IPS-18c (cell line): ENCODE data around the gene PSMD3.

ENCODE experiments used
- H3K4me3 ChIP-seq: 2 replicates; pipeline ENCODE4 v1.7.0; 2013; ENCODE audit warnings: low read depth, mild to moderate bottlenecking, low read length, moderate library complexity; ENCODE audit not compliant: insufficient read depth
- H3K9me3 ChIP-seq: one replicate; pipeline ENCODE4 v1.6.1; 2013; ENCODE audit warnings: mild to moderate bottlenecking, low read length, moderate library complexity; ENCODE audit not compliant: control insufficient read depth, insufficient read depth

The PSMD3 gene

DNA sequence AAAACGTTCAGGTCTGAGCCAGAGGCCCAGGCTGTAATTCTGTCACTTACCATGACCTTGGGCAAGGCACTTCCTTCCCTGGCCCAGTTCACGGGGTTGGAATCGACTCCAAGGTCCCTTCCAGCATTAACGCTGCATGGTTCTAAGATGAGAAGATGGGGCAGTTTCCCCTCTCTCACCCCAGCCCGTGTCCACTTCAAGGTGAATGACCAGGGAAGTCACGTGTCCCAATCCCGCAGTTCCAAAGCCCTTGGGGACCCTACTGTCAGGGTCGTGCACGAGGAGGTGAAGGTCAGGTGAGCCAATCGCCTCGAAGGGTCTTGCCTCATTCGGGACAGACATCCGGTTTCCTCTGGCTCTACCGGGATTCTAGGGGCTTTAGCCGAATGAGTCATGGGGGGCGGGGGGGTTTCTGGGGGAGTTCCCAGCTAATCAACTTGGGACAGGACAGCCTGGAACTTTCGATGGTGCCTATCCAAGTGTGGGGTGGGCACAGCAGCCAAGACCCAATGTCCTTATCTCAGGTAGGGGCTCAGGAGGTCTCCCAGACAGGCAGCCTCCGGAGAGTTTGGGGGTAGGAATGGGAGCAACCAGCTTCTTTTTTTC is 33.9 kb downstream of the PSMD3 start:
- Histone ChIP-seq H3K9me3 (no peaks in the 10 kb centered on the region), H3K4me3 (no peak overlapping the region)

DNA sequence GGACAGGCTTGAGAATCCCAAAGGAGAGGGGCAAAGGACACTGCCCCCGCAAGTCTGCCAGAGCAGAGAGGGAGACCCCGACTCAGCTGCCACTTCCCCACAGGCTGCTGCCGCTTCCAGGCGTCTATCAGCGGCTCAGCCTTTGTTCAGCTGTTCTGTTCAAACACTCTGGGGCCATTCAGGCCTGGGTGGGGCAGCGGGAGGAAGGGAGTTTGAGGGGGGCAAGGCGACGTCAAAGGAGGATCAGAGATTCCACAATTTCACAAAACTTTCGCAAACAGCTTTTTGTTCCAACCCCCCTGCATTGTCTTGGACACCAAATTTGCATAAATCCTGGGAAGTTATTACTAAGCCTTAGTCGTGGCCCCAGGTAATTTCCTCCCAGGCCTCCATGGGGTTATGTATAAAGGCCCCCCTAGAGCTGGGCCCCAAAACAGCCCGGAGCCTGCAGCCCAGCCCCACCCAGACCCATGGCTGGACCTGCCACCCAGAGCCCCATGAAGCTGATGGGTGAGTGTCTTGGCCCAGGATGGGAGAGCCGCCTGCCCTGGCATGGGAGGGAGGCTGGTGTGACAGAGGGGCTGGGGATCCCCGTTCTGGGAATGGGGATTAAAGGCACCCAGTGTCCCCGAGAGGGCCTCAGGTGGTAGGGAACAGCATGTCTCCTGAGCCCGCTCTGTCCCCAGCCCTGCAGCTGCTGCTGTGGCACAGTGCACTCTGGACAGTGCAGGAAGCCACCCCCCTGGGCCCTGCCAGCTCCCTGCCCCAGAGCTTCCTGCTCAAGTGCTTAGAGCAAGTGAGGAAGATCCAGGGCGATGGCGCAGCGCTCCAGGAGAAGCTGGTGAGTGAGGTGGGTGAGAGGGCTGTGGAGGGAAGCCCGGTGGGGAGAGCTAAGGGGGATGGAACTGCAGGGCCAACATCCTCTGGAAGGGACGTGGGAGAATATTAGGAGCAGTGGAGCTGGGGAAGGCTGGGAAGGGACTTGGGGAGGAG is 34.7 kb downstream of the PSMD3 start, which contains the start of gene CSF3:
CSF3 (plus strand) TSS at position 436 of the 993 bp plus-strand sequence; CDS start at position 471, 35 bp downstream.
- Histone ChIP-seq H3K9me3 (no peaks in the 10 kb centered on the region), H3K4me3 (no peak within 1 kb of the TSS)

DNA sequence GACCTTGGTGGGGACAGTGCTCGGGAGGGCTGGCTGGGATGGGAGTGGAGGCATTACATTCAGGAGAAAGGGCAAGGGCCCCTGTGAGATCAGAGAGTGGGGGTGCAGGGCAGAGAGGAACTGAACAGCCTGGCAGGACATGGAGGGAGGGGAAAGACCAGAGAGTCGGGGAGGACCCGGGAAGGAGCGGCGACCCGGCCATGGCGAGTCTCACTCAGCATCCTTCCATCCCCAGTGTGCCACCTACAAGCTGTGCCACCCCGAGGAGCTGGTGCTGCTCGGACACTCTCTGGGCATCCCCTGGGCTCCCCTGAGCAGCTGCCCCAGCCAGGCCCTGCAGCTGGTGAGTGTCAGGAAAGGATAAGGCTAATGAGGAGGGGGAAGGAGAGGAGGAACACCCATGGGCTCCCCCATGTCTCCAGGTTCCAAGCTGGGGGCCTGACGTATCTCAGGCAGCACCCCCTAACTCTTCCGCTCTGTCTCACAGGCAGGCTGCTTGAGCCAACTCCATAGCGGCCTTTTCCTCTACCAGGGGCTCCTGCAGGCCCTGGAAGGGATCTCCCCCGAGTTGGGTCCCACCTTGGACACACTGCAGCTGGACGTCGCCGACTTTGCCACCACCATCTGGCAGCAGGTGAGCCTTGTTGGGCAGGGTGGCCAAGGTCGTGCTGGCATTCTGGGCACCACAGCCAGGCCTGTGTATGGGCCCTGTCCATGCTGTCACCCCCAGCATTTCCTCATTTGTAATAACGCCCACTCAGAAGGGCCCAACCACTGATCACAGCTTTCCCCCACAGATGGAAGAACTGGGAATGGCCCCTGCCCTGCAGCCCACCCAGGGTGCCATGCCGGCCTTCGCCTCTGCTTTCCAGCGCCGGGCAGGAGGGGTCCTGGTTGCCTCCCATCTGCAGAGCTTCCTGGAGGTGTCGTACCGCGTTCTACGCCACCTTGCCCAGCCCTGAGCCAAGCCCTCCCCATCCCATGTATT is 35.7 kb downstream of the PSMD3 start:
- Histone ChIP-seq H3K9me3 (no peaks in the 10 kb centered on the region), H3K4me3 (no peak overlapping the region)

DNA sequence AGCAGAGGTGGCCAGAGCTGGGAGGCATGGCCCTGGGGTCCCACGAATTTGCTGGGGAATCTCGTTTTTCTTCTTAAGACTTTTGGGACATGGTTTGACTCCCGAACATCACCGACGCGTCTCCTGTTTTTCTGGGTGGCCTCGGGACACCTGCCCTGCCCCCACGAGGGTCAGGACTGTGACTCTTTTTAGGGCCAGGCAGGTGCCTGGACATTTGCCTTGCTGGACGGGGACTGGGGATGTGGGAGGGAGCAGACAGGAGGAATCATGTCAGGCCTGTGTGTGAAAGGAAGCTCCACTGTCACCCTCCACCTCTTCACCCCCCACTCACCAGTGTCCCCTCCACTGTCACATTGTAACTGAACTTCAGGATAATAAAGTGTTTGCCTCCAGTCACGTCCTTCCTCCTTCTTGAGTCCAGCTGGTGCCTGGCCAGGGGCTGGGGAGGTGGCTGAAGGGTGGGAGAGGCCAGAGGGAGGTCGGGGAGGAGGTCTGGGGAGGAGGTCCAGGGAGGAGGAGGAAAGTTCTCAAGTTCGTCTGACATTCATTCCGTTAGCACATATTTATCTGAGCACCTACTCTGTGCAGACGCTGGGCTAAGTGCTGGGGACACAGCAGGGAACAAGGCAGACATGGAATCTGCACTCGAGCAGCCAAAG is 36.9 kb downstream of the PSMD3 start:
- no peaks in the 10 kb centered on the region for H3K9me3 ChIP-seq
- no peak overlapping the region for H3K4me3 ChIP-seq

- Histone ChIP-seq H3K9me3 (no peaks in the 10 kb centered on the region), H3K4me3 (peak overlapping the region; percentile 15; the same call in 1 of the 2 replicates)
These were observed 37.9 kb downstream of the PSMD3 start for GRCh38 chr17:40018211-40019121.

DNA sequence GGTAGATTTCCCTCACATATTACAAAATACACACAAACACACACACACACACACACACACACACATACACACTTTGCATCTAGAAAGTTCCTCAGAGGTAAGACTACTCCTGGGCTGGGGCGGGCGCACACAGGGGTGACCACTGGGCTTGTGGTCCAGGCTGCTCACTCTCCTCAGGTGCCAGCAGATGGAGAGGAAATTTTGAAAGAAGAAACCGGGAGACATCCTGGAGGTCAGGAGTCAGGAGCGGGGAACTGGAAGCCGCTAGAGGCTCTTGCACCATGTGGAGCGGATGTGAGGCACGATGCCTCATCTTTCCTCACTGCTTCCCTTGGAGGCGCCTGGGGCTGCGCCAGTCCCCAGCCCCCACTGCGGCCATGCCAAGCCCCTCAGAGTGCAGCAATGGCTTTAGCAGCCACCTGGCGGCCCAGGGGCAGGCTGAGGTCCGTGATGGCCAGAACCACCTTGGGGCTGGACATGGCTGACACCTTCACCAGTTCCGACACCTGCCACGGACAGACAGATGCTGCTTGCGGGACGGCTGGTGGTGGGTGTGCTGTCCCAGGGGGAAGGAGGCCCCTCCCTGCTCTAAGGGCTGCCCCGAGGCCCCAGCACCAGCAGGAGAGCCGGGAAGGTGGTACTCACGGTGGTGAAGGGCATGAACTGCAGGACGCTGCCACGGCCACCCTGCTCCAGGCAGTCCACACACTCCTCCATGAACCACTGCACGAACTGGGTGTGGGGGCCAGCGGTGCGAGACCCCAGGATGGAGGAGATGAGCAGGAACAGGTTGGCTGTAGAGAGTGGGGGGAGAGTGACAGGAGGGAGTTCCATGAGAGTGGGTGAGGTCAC is 38.8 kb downstream of the PSMD3 start:
- no peak overlapping the region for H3K4me3 ChIP-seq

DNA sequence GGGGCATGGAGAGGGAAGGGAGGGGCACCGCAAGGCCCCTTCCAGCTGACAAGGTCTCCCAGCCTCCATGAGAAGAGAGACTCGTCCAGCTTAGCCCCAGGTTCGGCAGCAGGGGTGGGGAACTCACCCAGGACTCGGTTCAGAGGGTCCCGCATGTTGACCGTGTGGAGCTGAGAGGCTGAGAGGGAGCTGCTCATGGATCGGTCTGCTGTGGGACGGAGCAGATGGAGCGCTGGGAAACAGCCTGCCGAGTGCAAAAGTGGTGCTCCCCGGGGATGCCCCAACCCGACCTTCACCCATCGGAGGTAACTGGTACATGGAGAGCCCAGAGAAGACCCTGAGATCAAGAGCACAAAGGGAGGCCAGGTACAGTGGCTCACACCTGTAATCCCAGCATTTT is 39.5 kb downstream of the PSMD3 start:
- H3K9me3 ChIP-seq: no peaks in the 10 kb centered on the region

More for the DNA sequence above, 38.8 kb downstream of the PSMD3 start:
- H3K9me3 ChIP-seq: no peaks in the 10 kb centered on the region

DNA sequence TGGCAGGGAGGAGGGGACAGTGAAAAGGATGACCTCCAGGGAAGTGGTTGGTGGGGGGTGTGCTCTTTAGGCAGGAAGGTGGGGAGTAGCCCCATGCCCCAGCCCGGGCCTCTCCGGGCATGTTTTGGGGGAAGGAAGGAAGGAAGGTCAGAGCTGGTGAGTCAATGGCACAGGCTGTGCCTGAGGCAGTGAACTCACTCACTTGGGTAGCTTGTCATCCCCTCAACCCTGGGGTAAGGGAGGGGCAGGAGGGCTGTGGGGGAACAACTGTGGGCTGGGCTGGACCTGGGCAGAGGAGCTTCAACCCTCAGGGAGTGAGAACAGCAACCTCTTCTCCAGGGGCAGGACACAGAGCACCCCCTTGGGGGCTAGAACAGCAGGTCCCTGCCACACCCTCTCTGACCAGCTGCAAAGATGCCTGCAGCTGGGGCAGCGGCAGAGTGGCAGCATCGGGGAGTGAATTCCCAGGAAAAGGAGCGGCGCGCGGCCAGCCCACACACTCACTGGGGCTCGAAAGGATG is 40.9 kb downstream of the PSMD3 start:
- H3K9me3 ChIP-seq: no peaks in the 10 kb centered on the region
- no peak overlapping the region for H3K4me3 ChIP-seq

More for the DNA sequence above, 39.5 kb downstream of the PSMD3 start:
- no peak overlapping the region for H3K4me3 ChIP-seq

DNA sequence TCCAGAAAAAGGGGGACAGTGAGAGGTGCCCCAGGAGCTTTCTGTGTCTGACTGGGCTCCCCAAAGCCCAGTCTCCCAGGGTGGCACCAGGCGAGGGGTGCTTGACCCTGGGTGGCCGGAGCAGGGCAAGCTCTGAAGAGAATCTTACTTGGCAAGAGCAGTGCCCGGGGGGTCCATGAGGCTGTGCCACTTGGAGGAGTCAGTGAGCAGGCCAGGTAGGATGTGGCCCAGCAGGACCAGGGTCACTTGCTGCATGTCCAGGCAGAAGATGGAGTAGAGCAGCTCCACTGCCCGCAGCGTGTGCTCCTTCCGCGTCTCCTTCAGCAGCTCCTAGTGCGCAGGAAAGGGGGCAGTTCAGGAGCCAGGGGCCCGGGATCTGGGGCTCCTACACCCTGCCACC is 41.9 kb downstream of the PSMD3 start:
- Histone ChIP-seq H3K9me3 (no peaks in the 10 kb centered on the region), H3K4me3 (no peak overlapping the region)

- H3K9me3 ChIP-seq: no peaks in the 10 kb centered on the region
- no peak overlapping the region for H3K4me3 ChIP-seq
These were observed 42.4 kb downstream of the PSMD3 start for GRCh38 chr17:40022961-40023541.

DNA sequence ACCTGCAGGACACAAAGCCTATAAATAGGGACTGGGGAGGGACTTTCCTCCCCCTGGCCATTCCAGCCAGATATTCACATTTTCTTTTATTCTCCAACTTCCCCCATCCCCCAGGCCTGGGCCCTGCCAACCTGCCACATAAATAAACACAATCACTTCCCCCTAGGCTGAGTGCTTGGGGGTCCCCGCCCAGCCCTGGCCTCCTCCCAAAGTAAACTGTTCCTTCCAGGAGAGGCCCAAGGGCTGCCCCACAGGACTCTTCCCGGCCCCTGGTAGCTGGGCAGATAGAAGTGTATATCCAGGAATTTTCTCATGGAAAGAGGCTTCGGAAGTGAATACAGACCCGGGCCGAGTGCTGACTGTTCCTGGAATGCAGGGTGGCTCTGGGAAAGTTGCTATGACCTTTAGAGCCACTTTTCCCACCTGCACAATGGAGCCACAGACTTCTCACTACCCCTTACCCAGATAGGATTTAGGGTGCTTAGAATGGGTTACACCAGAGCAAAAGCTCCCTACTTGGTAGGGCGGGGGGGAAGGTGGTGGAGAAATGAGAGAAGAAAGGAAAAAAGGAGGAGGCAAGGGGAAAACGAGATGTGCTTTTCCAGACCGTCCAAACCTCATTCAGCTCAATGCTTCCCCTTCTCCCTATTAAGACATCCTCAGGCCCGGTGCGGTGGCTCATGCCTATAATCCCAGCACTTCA is 43.1 kb downstream of the PSMD3 start:
- H3K4me3 ChIP-seq: no peak overlapping the region

GRCh38 chr17:40024901-40025300 is 44.3 kb downstream of the PSMD3 start:
- Histone ChIP-seq H3K4me3 (no peak overlapping the region), H3K9me3 (no peaks in the 10 kb centered on the region)

More for the DNA sequence above, 43.1 kb downstream of the PSMD3 start:
- H3K9me3 ChIP-seq: no peaks in the 10 kb centered on the region

- no peaks in the 10 kb centered on the region for H3K9me3 ChIP-seq
- no peak overlapping the region for H3K4me3 ChIP-seq
These were observed 45.0 kb downstream of the PSMD3 start for GRCh38 chr17:40025559-40025958.
